ENCODE data around the gene HERC5. TPM values are rescaled to one million over a fixed set of nuclear protein-coding genes. Genes with fewer than 3 reads are reported as not detected.

HERC5 gene
- total RNA-seq, 1 experiment from 2014 or later = 7.2 TPM

DNA sequence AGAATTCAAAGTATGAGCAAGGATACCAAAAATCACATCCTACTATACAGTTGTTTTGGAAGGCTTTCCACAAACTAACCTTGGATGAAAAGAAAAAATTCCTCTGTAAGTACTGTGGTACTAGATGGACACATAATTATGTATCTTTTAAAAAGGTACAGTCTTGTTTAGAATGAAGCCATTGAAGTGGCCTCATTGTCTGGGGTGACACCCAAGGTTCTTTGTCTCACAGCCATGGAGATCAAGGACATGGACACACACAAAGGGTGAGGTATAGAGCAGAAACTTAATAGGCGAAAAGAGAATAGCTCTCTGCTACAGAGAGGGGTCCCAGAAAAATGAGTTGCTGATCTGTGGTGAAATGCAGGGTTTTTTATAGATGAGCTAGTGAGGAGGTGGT, 16.8 kb upstream of the HERC5 start:
- POLR2A ChIA-PET = no interaction called here
- Histone ChIP-seq H3K27me3 (ENCODE audit: insufficient read depth, low read length) (no peaks in the 10 kb centered on the region), H3K36me3 (ENCODE audit: control insufficient read depth in 1 of 2, insufficient read depth in 2 of 2, low read length in 2 of 2) (no peaks in the 10 kb centered on the region), H2AFZ (ENCODE audit: low read depth, low read length, poor library complexity, severe bottlenecking) (no peak overlapping the region), H4K20me1 (ENCODE audit: insufficient read depth) (no peaks in the 10 kb centered on the region), H3K4me2 (ENCODE audit: low read length) (no peak overlapping the region), H3K9ac (ENCODE audit: low read length) (no peak overlapping the region), H3K9me2 (ENCODE audit: insufficient read depth) (no peaks in the 10 kb centered on the region), H3K27ac (ENCODE audit: low read depth, low read length) (no peak overlapping the region), H3K4me3 (replicated peaks in 1 of 2; ENCODE audit: low read depth in 1 of 2, low read length in 2 of 2) (no peak overlapping the region), H3K4me1 (ENCODE audit: control insufficient read depth in 1 of 2, insufficient read depth in 2 of 2, low read length in 2 of 2) (no peaks in the 10 kb centered on the region), H3K9me3 (ENCODE audit: control insufficient read depth in 1 of 2, insufficient read depth in 1 of 2, low read depth in 1 of 2, low read length in 2 of 2) (no peaks in the 10 kb centered on the region), H3K79me2 (ENCODE audit: insufficient read depth, low read length) (no peaks in the 10 kb centered on the region)
- TF ChIP-seq EZH2 (IDR thresholded peaks at IDR 0.05) = no peak
- TF ChIP-seq, protein P1, sequence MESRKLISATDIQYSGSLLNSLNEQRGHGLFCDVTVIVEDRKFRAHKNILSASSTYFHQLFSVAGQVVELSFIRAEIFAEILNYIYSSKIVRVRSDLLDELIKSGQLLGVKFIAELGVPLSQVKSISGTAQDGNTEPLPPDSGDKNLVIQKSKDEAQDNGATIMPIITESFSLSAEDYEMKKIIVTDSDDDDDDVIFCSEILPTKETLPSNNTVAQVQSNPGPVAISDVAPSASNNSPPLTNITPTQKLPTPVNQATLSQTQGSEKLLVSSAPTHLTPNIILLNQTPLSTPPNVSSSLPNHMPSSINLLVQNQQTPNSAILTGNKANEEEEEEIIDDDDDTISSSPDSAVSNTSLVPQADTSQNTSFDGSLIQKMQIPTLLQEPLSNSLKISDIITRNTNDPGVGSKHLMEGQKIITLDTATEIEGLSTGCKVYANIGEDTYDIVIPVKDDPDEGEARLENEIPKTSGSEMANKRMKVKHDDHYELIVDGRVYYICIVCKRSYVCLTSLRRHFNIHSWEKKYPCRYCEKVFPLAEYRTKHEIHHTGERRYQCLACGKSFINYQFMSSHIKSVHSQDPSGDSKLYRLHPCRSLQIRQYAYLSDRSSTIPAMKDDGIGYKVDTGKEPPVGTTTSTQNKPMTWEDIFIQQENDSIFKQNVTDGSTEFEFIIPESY (IDR thresholded peaks at IDR 0.05; ENCODE audit: extremely low read depth, insufficient replicate concordance, low read length) = no peak
- no peak for TF ChIP-seq FOSL1 (IDR thresholded peaks at IDR 0.05; ENCODE audit: low read depth)
- no peak for TF ChIP-seq CBX3 (IDR thresholded peaks at IDR 0.05; ENCODE audit: low read depth)
- TF ChIP-seq, protein P2, sequence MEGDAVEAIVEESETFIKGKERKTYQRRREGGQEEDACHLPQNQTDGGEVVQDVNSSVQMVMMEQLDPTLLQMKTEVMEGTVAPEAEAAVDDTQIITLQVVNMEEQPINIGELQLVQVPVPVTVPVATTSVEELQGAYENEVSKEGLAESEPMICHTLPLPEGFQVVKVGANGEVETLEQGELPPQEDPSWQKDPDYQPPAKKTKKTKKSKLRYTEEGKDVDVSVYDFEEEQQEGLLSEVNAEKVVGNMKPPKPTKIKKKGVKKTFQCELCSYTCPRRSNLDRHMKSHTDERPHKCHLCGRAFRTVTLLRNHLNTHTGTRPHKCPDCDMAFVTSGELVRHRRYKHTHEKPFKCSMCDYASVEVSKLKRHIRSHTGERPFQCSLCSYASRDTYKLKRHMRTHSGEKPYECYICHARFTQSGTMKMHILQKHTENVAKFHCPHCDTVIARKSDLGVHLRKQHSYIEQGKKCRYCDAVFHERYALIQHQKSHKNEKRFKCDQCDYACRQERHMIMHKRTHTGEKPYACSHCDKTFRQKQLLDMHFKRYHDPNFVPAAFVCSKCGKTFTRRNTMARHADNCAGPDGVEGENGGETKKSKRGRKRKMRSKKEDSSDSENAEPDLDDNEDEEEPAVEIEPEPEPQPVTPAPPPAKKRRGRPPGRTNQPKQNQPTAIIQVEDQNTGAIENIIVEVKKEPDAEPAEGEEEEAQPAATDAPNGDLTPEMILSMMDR (IDR thresholded peaks at IDR 0.05 in 2 of 3, conservative IDR thresholded peaks at IDR 0.05 in 1 of 3; ENCODE audit: borderline replicate concordance in 1 of 3, insufficient read depth in 1 of 3, low read depth in 2 of 3, low read length in 2 of 3) = no peak
- TF ChIP-seq SRF (IDR thresholded peaks at IDR 0.05; ENCODE audit: low read depth) = no peak
- TF ChIP-seq ZFX (IDR thresholded peaks at IDR 0.05) = no peak
- no peak for TF ChIP-seq EZH2phosphoT487 (IDR thresholded peaks at IDR 0.05; ENCODE audit: borderline replicate concordance)
- TF ChIP-seq RAD21 (IDR thresholded peaks at IDR 0.05; ENCODE audit: low read depth) = no peak
- no peak for ATAC-seq
- no TSS peak for BruUV-seq (replicated peaks)
- RAD21 ChIA-PET (ENCODE audit: low non-redundant PET in 1 of 2, low total read pairs in 2 of 2, uncharacterized antibody in 2 of 2, unreplicated experiment in 2 of 2) = no interaction called here
- CTCF ChIA-PET = no interaction called here
- no peak for DNase-seq (ENCODE audit: low read depth, low spot score)
- intact Hi-C loops (cut with micrococcal nuclease) = no loop called here
